Lower leg skin (tissue), 3 donors: ENCODE results near the gene CCSER1.

Source experiments
- POLR2A ChIP-seq, 2 donors: fragments of 450-650 bp; IDR thresholded peaks; one replicate each; pipeline ENCODE4 v1.6.1; 2016 to 2017; ENCODE audit warnings: antibody characterized with exemption in 2 of 2, mild to moderate bottlenecking in 1 of 2, moderate library complexity in 1 of 2
- TF ChIP-seq, protein P1 (sequence below), 3 donors: fragments of 450-650 bp; IDR thresholded peaks; one replicate each; pipeline ENCODE4 v1.5.1; 2016; ENCODE audit warnings: antibody characterized with exemption in 3 of 3, mild to moderate bottlenecking in 3 of 3, moderate library complexity in 2 of 3

- no peak for TF ChIP-seq POLR2A (IDR thresholded peaks at IDR 0.05)
- TF ChIP-seq, protein P1, sequence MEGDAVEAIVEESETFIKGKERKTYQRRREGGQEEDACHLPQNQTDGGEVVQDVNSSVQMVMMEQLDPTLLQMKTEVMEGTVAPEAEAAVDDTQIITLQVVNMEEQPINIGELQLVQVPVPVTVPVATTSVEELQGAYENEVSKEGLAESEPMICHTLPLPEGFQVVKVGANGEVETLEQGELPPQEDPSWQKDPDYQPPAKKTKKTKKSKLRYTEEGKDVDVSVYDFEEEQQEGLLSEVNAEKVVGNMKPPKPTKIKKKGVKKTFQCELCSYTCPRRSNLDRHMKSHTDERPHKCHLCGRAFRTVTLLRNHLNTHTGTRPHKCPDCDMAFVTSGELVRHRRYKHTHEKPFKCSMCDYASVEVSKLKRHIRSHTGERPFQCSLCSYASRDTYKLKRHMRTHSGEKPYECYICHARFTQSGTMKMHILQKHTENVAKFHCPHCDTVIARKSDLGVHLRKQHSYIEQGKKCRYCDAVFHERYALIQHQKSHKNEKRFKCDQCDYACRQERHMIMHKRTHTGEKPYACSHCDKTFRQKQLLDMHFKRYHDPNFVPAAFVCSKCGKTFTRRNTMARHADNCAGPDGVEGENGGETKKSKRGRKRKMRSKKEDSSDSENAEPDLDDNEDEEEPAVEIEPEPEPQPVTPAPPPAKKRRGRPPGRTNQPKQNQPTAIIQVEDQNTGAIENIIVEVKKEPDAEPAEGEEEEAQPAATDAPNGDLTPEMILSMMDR (IDR thresholded peaks at IDR 0.05), result no peak
These were observed 1320.0 kb downstream of the CCSER1 start for GRCh38 chr4:91447168-91447567.
